HEK293 (cell line): Measurements from ENCODE around the gene NUP43.

Source experiments
- HOXA7 ChIP-seq: sonication (generic); formaldehyde crosslinking; IDR thresholded peaks from 2 replicates; pipeline ENCODE4 v1.8.1; 2022; ENCODE audit warnings: missing genetic modification reagents, borderline replicate concordance
- KLF10 ChIP-seq: fragments of 450-650 bp; IDR thresholded peaks from 2 replicates; pipeline ENCODE4 v1.5.1; 2018; ENCODE audit warnings: missing biosample characterization, mild to moderate bottlenecking, missing genetic modification characterization
- RBAK ChIP-seq: fragments of 450-650 bp; formaldehyde crosslinking; IDR thresholded peaks from 2 replicates; pipeline ENCODE4 v1.5.1; 2016; ENCODE audit warnings: missing biosample characterization, missing genetic modification characterization
- SP7 ChIP-seq: fragments of 450-650 bp; formaldehyde crosslinking; IDR thresholded peaks from 2 replicates; pipeline ENCODE4 v1.5.1; 2016; ENCODE audit warnings: missing biosample characterization, missing genetic modification characterization
- ZNF24 ChIP-seq: fragments of 450-650 bp; formaldehyde crosslinking; IDR thresholded peaks from 2 replicates; pipeline ENCODE4 v1.5.1; 2016; ENCODE audit warnings: missing biosample characterization, missing genetic modification characterization
- ZNF341 ChIP-seq: fragments of 450-650 bp; formaldehyde crosslinking; IDR thresholded peaks from 2 replicates; pipeline ENCODE4; 2016; ENCODE audit warnings: low read depth, missing biosample characterization, missing genetic modification characterization
- ZNF354C ChIP-seq: fragments of 450-650 bp; formaldehyde crosslinking; IDR thresholded peaks from 2 replicates; pipeline ENCODE4 v1.5.1; 2016; ENCODE audit warnings: missing biosample characterization, missing genetic modification characterization, low read depth, borderline replicate concordance
- ZNF423 ChIP-seq: fragments of 450-650 bp; formaldehyde crosslinking; IDR thresholded peaks from 2 replicates; pipeline ENCODE4 v1.5.1; 2016; ENCODE audit warnings: missing biosample characterization, missing genetic modification characterization
- ZNF530 ChIP-seq: fragments of 450-650 bp; formaldehyde crosslinking; IDR thresholded peaks from 2 replicates; pipeline ENCODE4 v1.5.1; 2016; ENCODE audit warnings: low read depth, missing biosample characterization, missing genetic modification characterization
- ZNF654 ChIP-seq: fragments of 450-650 bp; formaldehyde crosslinking; IDR thresholded peaks from 2 replicates; pipeline ENCODE4 v1.5.1; 2016; ENCODE audit warnings: low read depth, missing biosample characterization, missing genetic modification characterization
- ZNF785 ChIP-seq: fragments of 450-650 bp; formaldehyde crosslinking; IDR thresholded peaks from 2 replicates; pipeline ENCODE4 v1.5.1; 2016; ENCODE audit warnings: missing biosample characterization, missing genetic modification characterization
- TF ChIP-seq, protein P1 (sequence below): fragments of 450-650 bp; formaldehyde crosslinking; IDR thresholded peaks from 2 replicates; pipeline ENCODE4 v1.5.1; 2016; ENCODE audit warnings: missing biosample characterization, missing genetic modification characterization
- TF ChIP-seq, protein P2 (sequence below): IDR thresholded peaks from 2 replicates; pipeline ENCODE4 v1.6.1; 2011; ENCODE audit warnings: mild to moderate bottlenecking, low read depth, low read length, borderline replicate concordance

DNA sequence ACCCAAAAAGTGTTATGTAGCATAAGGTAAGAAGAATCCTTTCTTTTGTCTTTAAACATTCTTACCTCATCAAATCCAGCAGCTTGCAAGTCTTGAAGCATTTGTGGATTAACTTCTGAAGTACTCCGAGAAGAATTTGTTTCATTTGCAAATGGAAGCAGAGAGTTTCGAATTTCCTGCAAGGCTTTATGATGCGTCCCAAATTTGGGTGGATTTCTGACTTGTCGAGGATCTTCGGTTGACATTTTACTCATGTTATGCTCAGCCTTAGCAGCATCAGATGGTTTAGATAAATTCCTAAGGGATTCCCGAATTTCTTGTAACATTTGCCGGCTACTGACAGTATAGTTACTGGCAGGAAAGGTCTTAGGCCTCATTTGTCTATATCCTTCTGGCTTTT is 44.6 kb downstream of the NUP43 start:
- TF ChIP-seq, protein P1, sequence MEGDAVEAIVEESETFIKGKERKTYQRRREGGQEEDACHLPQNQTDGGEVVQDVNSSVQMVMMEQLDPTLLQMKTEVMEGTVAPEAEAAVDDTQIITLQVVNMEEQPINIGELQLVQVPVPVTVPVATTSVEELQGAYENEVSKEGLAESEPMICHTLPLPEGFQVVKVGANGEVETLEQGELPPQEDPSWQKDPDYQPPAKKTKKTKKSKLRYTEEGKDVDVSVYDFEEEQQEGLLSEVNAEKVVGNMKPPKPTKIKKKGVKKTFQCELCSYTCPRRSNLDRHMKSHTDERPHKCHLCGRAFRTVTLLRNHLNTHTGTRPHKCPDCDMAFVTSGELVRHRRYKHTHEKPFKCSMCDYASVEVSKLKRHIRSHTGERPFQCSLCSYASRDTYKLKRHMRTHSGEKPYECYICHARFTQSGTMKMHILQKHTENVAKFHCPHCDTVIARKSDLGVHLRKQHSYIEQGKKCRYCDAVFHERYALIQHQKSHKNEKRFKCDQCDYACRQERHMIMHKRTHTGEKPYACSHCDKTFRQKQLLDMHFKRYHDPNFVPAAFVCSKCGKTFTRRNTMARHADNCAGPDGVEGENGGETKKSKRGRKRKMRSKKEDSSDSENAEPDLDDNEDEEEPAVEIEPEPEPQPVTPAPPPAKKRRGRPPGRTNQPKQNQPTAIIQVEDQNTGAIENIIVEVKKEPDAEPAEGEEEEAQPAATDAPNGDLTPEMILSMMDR (tag by site-specific recombination) = no peak
- TF ChIP-seq ZNF341 (tag by site-specific recombination) (no peak), ZNF654 (no peak), ZNF24 (tag by site-specific recombination) (no peak), ZNF423 (no peak), ZNF785 (no peak), KLF10 (no peak), RBAK (tag by site-specific recombination) (no peak), SP7 (tag by site-specific recombination) (no peak), HOXA7 (CRISPR knock-in tag) (no peak), ZNF354C (tag by site-specific recombination) (no peak), ZNF530 (tag by site-specific recombination) (no peak)
- TF ChIP-seq, protein P2, sequence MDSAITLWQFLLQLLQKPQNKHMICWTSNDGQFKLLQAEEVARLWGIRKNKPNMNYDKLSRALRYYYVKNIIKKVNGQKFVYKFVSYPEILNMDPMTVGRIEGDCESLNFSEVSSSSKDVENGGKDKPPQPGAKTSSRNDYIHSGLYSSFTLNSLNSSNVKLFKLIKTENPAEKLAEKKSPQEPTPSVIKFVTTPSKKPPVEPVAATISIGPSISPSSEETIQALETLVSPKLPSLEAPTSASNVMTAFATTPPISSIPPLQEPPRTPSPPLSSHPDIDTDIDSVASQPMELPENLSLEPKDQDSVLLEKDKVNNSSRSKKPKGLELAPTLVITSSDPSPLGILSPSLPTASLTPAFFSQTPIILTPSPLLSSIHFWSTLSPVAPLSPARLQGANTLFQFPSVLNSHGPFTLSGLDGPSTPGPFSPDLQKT = no peak
